IPS-NIHi11 (cell line): Measurements from ENCODE around the gene PDE4B.
"Not testable (repeated sequence)": the region's sequence is repeated elsewhere in the genome, so short reads cannot be mapped to it uniquely, and the experiment has no call there.

Experiments
- DNase-seq: peaks from one replicate; pipeline ENCODE4 v3.0.0; 2012; ENCODE audit warnings: mixed read lengths, low spot score

The PDE4B gene

DNA sequence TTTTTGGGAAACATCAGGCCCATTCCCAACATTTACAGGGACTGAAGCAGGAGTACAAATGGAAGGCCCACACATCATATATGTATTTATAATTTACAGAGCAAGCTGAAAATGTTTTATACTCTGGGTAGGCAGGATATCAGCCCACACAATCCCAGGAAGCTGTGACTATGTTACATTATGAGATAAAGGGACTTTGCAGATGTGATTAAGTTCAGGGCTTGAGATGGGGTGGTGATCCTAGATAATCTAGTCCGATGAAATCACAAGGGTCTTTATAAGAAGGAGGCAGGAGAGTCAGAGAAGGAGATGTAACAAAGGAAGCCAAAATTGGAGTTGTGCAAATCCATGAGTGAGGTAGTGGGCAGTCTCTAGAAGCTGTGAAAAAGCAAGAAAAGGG lies 160.5 kb downstream of the PDE4B start:
- DNase-seq: no peak

DNA sequence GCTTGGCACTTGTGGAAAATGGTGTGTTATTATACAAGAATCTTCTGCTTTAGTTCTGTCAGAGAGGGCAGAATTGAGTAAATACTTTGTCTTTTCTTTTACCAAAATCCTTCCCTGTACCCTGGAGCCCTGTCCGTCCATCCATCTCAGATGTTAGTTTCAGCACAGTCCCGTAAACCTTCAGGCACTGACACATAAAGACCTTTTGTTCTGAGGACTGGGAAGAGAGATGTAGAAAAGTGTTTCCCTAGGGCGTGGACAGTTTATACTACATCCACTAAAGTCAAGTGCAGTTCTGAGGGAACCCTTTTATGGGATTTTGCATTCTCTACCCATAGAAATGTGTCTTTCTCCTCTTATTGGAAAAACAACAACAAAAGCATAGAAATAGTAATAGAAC lies 162.4 kb downstream of the PDE4B start:
- DNase-seq: no peak

DNA sequence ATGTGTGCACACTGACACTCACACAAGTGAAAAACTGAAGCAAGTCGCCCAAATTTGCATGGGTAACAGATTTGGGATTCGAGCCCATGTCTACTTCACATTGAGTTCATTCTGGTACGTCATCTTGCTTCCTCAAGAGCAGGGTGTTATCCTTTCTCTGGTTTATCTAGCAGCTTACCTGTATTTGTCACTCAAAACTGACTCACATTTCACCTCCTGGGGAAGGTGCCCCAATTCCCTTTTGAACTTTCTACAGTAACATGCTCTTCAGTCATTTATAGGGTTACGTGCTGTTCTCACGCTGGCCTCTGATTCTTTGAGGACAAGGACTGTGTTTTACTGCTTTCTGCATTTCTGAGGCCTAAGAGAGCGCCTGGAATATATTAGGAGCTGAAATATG lies 162.8 kb downstream of the PDE4B start:
- DNase-seq: no peak

DNA sequence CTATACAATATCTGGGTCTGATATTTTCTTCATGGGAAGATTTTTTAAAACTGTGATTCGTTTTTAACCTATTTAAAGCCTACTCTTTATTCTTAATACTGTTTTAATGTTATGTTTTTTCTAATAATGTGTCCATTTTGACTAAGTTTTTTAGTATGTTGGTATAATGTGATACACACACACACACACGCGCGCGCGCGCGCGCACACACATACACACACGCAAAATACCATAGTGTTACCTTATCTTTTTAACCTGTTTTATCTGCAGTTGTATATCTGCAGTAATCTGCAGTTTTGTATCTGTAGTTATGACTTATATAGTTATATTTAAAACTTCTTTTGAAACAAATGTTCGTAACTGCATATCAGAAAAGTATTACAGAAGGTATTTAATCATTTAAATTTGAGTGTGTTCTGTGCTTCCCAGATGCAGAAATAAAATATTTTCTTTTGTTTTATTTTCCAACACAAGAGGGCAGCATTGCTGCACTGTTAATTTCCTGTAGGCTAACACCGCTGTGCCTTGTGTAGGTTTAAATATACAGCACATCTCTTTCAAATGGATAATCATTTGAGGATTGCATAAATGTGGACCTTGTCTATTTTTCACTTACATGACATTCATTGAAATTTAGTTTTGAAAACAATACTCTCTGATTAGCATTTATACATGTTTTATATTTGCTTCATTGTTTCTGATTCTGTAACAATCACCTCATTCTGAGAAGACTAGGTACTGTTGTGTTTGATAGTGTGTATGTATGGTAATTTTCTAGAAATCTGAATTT lies 166.1 kb downstream of the PDE4B start:
- peak; percentile 42 for DNase-seq

DNA sequence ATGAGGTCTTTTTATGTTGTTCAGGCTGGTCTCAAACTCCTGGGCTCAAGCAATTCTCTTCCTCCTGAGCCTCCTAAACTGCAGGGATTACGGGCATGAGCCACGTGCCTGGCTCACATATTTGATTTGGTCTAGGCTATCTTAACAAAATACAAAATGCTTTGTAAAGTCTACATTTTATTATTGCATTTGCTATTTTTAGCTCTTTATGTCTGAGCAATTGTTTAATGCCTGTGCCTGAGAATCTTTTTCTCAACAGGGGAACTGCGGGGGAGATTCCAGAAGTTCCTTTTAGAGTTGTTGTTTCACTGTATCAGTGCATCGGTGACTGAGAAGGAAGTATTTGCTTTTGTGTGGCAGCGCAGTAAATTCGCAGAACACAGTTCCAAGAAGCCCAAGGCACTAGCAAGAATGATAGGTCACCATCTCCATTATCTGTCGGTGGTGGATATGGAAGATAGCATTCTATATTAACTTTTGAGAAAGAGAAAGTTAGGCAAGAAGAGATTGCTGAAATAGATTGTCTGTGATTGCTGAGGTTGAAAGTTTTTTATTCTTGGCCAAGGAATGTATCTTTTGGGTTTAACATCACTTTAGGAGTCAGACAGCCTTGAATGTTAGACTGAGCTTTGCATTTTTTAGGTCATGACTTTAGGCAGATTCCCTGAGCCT lies 167.3 kb downstream of the PDE4B start:
- no peak for DNase-seq

DNA sequence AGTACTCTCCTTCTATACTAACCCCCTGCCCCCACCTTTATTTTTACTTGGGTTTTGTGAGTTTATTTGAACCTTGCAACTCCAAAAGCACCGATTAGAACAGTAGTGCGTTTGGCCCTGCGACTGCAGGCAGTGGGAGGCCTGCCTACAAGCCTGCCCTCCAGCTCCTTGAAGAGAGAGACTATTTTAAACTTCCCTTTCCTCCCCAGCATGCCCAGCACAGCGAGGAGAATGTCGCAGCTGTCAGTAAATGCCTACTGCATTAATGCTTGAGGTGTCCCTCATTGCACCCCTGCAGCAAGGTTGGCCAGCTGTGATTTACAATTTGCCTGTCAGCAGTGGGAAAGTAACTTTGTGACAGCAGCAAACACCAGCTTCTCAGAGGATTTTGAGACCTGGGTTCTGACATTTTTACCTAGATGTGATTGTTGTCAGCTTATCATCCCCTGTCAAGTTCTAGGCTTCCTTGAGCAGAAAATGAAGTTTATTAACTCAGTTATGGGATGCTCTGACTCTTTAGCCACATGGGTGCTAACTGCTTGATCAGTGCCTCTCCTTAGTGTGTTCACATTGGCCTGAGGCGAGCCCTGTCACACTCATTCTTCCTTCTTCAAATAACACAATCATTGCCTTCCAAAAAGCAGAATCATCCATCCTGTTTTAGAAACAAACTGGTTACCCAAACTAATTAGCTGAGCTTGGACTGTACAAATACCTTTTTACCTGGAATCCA lies 170.6 kb downstream of the PDE4B start:
- no peak for DNase-seq

DNA sequence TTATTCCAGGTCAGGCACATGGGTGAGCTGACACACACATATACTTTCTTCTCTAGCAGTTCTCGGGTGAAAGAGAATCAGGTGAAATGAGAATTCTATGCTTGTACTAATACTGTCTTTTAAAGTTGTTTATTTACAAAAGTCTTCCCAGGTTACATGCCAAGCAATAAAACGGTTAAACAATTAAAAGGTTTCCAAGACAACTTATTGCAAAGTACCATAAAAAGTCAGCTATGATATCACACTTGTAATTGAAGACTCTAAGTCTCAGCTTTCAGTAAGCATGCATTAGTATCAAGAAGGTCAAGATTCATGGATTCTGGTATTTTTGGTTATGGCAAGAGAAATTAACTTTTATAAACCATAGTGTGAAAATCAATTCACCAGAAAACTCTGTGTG lies 171.4 kb downstream of the PDE4B start:
- no peak for DNase-seq

DNA sequence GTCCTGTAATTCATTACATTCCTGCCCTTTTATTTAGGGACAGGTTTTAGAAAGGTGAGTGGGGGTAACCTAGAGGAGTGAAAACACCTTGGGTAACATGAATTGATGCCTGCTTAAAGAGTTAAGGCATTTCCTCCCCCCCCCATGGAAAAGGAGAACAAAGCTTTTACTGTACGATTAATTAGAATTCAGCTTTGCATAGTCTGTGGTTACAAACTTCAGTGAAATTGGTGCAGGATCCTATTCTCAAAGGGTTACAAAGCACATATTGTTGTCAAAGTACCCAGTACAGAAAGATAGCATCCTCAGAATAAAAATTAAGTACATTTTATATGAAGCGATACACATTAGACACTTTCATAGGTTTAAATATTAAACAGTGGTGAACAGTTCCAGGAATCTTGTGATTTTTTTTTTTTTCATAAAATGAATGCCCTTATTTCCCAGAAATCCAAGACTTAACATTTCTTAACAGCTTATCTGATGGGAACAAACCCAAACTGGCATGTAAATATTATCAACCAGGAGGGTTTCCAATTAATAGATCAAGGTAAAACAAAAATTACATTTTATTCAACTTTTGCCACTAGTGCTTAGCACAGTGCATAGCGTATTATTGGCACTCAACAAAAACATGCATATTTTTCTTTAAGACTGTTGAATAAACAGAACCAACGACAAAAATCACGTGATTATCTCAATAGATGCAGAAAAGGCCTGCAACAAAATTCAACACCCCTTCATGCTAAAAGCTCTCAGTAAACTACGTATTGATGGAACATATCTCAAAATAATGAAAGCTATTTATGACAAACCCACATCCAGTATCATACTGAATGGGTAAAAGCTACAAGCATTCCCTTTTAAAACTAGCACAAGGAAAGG lies 172.7 kb downstream of the PDE4B start:
- DNase-seq: no peak

DNA sequence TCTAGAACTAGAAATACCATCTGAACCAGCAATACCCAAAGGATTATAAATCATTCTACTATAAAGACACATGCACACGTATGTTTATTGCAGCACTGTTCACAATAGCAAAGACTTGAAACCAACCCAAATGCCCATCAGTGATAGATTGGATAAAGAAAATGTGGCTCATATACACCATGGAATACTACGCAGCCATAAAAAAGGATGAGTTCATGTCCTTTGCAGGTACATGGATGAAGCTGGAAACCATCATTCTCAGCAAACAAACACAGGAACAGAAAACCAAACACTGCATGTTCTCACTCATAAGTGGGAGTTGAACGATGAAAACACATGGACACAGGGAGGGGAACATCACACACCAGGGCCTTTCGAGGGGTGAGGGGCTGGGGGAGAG lies 174.8 kb downstream of the PDE4B start:
- DNase-seq: not testable (repeated sequence)

DNA sequence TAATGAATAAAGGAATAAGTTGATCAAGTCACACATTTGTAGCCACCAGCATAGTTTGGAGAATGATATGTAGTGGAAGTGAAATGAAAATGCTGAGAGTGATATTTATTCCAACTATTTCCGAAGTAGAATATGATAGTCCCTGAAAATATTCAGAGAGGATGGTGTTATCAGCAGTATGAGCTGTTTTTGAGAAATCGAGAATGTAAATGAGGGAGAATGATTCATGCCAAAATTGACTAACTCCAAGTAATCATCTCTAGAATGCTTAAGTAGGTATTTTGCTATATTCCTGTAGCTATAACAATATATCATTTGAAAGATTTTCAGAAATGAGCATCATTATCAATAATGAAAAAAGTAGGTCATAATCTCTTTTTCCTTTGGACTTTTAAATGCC lies 178.9 kb downstream of the PDE4B start:
- no peak for DNase-seq

DNA sequence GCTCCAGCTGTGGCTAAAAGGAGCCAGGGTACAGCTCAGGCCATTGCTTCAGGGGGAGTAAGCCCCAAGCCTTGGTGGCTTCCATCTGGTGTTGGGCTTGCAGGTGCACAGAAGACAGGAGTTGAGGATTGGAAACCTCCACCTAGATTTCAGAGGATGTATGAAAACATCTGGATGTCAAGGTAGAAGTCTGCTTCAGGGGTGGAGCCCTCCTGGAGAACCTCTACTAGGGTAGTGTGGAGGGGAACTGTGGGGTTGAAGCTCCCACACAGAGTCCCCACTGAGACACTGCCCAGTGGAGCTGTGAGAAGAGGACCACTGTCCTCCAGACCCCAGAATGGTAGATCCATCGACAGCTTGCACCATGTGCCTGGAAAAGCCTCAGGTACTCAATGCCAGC lies 183.0 kb downstream of the PDE4B start:
- no peak for DNase-seq

DNA sequence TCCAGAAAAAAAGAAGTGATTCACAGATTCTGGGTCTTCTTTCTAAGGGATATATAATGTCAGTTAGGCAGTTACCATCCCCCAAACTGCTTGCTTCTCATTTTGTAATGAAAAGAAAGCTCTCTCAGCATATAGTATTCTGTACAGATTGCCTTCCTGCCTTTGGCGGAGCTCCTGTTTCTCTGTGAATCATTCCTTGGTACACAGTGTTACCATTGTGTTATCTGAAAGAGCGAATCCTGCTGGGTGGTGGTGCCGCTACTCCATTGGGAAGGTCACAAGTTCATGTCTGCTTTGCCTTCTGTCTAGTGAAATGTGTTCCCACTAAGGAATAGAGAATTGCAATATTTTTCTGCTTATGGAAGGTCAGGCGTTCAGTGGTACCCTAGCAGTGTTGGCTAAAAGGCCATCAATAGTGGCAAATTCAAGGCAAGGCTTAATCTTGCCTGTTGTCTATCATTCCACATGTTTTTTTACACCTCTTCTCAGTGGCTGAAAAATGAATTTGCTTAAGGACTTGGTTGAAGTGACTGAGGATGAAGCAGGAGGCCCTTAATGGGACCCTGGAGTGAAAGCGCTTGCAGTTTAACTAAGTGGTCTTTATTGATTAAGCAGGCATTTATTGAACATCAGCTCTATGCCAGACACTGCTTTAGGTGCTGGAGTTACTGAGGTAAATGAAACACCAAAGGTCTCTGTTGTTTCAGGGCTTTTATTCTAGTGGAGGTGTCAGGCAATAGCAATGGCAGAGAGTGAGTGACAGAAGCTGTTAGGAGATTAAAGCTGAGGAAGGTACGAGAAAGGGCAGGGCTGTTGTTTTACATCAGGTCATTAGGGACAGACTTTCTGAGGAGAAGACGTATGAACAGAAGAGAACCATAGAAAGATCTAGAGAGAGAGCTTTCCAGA lies 186.7 kb downstream of the PDE4B start:
- DNase-seq: no peak

DNA sequence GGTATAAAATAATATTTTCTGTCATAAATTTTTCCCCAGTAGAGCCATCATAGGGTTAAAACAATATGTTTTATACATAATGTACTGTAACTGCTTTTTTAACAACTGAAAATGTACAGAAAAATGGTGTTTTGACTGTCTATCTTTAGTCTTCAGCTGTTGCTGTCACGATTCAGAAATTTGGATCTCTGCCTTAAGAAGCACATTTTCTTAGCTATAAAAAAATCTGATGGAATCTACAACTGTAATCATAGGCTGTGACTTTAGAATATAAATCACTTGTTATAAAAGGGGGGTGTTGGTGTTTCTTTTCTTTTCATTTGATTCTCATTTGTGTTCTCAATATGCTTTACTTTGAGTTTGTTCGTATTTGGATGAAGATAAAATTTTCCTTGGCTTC lies 187.5 kb downstream of the PDE4B start:
- DNase-seq: no peak

DNA sequence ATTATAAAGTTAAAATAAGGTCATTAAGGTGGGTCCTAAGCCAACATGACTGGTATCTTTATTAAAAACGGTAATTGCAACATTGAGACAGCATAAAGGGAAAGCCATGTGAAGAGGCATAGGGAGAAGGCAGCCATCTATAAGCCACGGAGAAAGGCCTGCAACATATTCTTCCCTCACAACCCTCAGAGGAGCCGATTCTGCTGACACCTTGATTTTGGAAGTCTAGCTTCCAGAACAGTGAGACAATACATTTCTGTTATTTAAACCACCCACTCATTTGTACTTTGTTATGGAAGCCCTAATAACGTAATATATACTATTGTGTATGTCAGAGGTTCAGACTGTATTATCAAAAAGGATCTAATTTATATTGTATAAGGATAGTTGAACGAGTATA lies 190.8 kb downstream of the PDE4B start:
- DNase-seq: no peak

DNA sequence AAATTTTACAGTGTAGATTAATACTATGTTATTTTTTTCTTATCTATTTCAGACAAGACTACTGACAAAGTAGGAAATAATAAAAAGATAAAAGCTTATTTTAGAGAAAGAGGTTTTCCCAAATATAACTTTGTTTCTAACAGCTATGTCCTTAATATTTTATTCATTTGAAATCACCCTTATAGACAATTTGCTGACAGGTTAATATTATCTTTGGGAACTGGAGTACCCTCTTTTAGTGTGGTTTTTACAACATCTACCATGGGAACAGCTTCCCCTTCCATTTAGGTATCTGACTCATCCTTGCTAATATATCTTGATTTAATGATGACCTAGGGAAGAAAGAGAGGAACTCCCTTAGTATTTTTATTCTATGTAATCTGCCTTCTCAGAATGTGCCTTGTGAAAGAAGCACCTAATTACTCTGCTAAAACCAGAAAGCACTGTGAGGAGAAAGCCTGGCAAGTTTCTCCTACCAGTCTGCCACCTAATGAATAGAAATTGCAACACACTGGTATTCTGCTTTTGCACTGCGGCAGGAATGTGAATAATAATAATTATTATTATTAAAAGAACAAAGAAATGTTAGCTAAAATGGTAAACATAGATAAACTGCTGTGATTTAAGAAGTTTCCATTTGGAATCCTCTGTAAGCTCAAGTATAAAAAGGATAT lies 192.8 kb downstream of the PDE4B start:
- no peak for DNase-seq

DNA sequence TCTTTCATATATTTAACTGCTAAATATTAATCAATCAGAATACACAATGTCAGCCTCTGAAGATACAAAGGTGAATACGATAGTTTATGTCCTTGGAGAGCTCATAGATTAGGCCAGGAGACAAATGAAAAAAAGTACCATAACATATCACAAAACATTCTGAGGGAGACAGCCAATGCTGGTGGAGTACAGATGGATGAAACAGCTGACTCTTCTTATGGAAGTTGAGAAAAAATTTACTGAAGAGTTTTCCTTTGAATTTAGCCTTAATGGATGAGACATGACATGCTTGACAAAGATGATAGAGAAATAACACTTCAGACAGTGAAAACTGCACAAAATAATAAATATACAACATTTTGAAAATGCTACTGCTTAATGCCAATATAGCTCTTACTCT lies 193.5 kb downstream of the PDE4B start:
- DNase-seq: no peak

DNA sequence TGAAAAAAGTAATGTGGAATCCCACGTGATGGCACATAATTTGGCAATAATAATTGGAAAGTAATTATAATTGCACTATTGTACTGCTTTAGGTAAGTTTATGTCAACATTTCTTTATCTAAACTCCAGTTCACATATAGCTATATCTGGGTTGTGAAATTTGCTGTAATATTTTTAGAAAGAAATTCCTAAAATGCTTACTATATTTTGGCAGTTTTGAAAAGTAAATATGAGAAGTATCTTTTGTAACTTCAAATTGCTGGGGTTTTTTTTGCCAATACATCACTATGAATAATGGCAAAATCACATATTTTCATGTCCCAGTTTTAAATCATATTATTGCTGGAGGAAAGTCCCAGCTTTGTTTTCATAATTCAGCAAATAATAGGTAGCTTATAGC lies 197.5 kb downstream of the PDE4B start:
- DNase-seq: no peak

DNA sequence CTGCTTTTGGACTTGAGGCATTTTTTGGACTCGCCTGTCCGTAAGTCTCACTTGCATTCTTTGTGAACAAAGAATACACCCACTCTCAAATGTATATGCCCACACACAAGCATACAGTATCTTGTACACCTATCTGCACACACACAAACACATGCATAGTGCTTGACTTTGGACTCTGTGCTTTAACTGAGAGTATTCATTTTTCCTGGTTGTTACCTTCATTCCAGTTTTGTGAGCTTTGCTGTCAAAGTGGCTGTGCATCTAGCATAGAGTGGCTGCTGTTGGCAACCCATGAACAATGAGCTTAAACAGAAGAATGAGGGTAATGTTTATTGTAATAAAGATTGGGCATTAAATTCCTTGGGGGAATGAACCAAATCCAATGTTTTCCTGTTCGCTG lies 199.0 kb downstream of the PDE4B start:
- no peak for DNase-seq

DNA sequence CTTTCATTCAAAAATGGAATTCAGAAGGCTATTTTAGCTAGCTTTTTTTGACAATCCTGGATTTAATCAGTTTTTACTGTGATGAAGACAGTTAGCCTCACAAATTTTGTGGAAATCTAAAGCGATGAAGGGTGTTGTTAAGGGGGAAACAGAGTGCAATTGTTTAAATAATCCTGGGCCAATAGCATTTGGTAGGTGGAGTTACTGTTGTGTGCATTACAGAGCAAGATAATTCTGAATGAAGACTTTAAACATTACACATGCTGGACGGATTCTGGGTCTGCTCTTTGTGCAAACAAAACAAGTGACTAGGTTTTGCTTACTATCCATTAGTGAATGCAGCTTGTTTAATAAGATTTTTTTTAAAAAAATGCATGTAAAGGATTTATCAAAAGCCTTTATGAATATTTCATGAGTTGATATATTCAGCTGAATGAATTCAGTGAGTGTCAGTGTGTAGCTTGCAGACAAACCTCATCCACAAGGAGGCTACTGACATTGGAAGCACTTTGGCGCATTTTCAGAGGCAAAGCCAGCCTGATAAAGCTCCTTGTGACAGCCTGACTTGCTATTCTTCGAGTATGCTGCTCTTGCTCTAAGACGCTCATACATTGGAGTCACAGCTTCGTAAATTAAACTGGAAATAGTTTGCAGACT lies 199.6 kb downstream of the PDE4B start:
- no peak for DNase-seq

DNA sequence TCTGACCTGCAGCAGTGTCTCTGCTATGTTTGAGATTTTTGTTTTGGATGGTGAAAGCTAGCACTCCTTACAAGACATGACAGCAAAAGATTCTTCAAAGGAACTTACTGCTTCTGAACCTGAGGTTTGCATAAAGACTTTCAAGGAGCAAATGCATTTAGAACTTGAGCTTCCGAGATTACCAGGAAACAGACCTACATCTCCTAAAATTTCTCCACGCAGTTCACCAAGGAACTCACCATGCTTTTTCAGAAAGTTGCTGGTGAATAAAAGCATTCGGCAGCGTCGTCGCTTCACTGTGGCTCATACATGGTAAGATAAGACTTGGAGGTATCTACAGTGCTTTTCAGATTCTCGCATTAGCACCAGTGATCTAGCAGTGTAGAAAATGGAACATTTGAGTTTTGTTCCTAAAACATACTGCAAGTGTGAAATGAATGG lies 200.2 kb downstream of the PDE4B start:
- no peak for DNase-seq
